Fibroblast of skin of left quadriceps (primary cell): ENCODE data around the gene PARP14.

Experiments used
- DNase-seq, 2 experiments: peaks; one replicate each; pipeline ENCODE4 v3.0.0-alpha.2; 2013; ENCODE audit warnings: low read depth in 2 of 2

The PARP14 gene

DNA sequence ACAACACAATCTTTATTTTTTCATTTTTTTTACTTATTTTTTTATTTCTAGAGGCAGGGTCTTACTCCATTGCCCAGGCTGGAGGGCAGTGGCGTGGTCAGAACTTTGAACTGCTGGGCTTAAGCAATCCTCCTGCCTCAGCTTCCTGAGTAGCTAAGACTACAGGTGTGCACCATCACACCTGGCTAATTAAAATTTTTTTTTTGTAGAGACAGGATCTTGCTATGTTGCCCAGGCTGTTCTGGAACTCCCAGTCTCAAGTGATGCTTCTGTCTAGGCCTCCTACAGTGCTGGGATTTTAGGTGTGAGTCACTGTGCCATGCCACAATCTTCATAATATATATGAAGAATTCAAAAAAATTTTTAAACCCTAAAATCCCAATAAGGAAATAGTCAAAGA is 92.2 kb downstream of the PARP14 start:
- DNase-seq, result no peak

- DNase-seq, result no peak
Measured at GRCh38 chr3:122773944-122774509, 93.4 kb downstream of the PARP14 start.

DNA sequence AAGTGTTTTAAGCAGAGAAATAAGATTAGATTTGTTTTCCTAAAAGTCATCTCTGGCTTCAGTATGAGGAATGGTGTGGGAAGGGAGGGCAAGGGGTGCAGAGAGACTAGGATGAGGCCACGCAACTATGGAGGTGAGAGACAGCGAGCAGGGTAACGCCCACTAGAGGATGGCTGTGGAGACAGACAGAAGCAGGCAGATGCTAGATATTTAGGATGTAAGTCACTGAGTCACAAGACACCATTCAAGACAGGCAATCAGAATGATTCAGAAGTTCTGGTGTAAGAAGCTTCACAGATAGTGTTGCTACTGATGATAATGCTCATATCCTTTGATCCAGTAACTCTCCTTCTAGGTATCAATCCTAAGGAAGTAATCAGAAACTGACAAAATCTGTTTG is 93.9 kb downstream of the PARP14 start:
- no peak for DNase-seq

DNA sequence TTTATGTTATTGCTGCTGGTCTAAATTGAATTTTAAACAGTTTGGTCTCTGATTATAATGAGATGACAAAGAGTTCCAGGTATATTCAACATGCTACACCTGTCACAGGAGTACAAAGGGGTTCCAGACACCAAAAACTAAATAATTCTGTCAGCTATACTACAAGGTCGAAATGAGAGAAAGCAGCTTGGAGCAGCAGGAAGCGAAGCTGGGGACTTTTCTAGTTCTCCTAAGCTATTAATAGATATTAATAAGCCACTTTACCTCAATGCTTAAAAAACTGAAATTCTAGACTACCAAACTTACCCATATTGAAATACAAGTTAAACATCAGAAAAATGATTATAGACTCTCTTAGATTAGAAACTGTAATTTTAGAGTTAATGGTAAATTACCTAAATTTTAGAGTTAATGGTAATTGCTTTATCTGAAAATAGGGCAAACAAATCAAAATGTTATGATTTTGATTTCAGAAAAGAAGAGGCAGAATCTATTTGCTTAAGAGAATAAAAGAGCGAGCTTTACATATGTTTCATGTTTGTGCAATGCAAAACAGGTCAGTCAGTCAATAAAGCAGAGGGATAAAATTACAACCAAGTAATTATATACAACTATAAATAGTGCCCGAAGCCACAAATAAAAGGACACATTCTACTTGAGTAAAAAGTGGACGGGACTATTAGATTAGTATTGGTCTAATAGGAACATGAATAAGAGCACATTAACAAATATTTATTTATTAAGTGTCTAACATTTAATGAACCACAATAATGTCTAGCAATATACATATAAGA is 96.2 kb downstream of the PARP14 start:
- no peak for DNase-seq

GRCh38 chr3:122777563-122777962 is 96.9 kb downstream of the PARP14 start:
- DNase-seq, result no peak
